Stimulated activated CD4-positive, alpha-beta T cell treated with anti-CD3 and anti-CD28 coated beads, Interleukin-4, amount 100 ng/mL, for 4 hours (primary cell): Measurements from ENCODE around the gene PNMT.

Experiments used
- DNase-seq, 2 experiments: peaks; one replicate each; pipeline ENCODE4 v3.0.0-alpha.2; 2020

The PNMT gene, protein sequence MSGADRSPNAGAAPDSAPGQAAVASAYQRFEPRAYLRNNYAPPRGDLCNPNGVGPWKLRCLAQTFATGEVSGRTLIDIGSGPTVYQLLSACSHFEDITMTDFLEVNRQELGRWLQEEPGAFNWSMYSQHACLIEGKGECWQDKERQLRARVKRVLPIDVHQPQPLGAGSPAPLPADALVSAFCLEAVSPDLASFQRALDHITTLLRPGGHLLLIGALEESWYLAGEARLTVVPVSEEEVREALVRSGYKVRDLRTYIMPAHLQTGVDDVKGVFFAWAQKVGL

DNA sequence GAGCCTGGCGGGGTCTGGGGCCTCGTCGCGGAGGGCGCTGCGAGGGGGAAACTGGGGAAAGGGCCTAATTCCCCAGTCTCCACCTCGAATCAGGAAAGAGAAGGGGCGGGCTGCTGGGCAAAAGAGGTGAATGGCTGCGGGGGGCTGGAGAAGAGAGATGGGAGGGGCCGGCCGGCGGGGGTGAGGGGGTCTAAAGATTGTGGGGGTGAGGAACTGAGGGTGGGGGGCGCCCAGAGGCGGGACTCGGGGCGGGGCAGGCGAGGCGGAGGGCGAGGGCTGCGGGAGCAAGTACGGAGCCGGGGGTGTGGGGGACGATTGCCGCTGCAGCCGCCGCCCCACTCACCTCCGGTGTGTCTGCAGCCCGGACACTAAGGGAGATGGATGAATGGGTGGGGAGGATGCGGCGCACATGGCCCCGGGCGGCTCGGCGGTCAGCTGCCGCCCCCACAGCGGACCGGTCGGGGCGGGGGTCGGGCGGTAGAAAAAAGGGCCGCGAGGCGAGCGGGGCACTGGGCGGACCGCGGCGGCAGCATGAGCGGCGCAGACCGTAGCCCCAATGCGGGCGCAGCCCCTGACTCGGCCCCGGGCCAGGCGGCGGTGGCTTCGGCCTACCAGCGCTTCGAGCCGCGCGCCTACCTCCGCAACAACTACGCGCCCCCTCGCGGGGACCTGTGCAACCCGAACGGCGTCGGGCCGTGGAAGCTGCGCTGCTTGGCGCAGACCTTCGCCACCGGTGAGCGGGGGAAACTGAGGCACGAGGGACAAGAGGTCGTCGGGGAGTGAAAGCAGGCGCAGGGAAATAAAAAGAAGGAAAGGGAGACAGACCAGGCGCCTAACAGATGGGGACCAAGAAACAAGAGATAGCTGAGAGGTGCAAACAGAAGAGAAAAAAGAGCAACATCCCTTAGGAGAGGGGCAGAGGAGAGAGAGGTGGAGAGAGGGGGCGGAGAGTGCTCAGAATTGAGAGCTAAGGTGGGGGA, at the start of gene PNMT:
Gene PNMT (plus strand): TSS at position 509 of the 980 bp plus-strand sequence. CDS start 23 bp downstream, at position 532.
- DNase-seq, result peak; percentile 56 to 74

- DNase-seq, result no peak
Measured at GRCh38 chr17:39618956-39619785, 49.1 kb upstream of the PNMT start.

- no peak for DNase-seq
Measured at GRCh38 chr17:39619786-39620101, 48.5 kb upstream of the PNMT start.

GRCh38 chr17:39621523-39622379, 46.5 kb upstream of the PNMT start:
- peak; percentile 80 to 81 for DNase-seq

DNA sequence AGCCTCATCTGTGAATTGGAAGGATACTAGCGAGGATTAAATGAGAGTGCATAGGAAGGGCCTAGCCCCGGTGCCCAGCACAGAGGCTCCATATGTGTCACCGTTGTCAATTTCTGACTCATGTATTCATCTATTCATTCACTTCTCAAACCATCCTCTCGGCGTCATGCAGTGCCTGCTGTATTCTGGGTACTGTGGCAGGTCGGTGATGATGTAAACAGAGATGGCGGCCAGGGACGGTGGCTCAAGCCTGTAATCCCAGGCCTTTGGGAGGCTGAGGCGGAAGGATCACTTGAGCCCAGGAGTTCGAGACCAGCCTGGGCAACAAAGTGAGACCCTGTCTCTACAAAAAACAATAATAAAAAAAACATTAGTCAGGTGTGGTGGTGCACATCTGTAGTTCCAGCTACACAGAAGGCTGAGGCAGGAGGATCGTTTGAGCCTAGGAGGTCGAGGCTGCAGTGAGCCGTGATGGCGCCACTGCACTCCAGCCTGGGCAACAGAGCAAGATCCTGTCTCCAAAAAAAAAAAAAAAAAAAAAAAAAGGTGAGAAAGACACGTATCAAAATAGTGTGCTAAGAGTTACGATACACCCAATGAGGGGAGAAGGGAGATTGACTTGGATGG, 45.8 kb upstream of the PNMT start:
- peak in 1 of 2 experiments; percentile 19 for DNase-seq

DNA sequence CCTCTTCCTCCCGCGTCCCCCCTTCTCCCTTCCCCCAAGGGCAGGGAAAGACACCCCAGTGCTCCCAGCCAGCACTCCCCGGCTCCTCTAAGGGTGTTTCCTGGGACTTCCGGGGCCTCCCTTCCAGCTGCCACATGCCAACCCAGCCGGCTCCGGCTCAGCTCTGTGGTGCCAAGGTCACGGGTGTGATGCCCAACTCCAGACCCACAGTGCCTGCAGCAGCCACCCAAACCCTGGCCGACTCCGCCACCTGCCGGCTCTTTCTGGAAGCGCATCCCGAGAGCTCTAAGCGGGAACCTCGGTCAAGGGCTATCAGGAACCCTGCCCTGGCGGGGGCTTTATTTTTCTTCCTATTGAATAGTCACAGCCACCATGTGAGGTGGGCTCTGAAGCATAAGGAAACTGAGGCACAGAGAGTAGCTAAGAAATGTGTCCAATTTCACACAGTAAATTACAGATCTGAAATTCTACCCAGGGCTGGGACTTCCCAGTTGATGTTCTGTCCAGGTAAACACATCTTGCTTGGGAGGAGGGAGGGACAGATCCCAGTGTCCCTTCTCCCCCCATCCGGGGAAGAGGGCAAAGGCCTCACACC, 44.8 kb upstream of the PNMT start:
- DNase-seq, result peak; percentile 76 to 87

GRCh38 chr17:39624313-39624712, 43.9 kb upstream of the PNMT start:
- DNase-seq, result no peak

DNA sequence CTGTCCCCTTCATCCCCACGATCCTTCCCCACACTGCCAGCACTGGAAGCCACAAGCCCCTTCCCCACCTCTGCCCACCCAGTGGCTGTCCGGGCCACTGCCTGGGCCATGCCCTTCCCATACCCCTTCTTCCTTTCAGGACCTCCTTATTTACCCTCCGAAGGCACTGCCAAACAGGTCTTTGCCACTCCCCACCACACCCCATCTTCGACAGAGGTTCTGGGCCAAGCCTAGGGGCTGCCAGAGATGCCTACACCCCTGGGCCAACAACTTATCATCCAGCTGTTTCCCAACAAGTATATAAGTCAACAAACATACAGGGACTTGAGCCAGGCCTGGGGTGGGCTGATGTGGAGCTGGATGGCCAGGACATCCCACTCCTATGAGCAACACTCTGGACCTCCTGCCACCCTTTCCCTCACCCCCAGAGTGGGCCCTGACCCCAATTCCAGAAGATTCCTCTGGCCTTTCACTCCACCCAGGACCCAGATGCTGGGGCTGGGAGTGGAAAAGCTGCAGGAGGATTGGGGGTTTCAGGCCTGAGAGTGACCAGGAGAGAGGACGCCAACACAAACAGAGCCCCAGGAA, 43.0 kb upstream of the PNMT start:
- no peak for DNase-seq

DNA sequence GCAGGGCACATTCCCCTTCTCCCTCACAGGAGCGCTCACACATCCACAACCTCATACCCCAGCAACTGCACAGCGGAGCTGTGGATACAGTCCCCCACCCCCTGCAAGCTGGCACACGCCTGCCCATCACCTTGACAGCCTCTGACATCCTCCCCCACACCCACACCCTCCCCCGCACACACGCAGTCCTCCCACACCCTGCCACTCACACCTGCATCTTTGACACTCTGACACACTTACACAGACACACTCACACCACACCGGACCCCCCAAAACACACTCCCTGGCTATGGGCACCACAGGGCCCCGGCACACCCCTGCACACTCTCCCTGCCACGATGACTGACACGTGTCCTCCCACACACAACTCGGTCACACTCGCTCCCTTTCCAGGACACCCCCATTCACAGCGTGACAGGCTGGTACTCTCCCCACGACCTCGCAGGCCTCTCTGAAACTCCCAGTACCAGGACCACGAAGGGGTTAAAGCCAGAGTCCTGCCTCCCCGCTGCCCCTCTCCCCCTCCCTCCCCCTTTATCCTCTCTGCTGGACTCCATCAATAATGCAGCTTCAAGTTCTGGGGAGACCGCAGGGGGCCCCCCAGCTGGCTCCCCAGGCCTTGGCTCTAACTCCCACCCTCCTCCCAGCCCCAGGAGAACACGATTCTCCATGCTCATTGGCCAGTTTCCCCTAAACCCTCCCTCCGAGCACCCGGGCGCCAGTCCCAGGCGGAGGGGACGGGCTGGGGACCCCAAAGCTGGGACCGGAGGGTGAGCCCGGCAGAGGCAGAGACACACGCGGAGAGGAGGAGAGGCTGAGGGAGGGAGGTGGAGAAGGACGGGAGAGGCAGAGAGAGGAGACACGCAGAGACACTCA, 41.8 kb upstream of the PNMT start, which contains the start of gene PPP1R1B:
Gene PPP1R1B (plus strand): TSS at position 782 of the 876 bp plus-strand sequence. CDS start 441 bp downstream, outside the sequence.
- DNase-seq, result peak in 1 of 2 experiments; percentile 47

DNA sequence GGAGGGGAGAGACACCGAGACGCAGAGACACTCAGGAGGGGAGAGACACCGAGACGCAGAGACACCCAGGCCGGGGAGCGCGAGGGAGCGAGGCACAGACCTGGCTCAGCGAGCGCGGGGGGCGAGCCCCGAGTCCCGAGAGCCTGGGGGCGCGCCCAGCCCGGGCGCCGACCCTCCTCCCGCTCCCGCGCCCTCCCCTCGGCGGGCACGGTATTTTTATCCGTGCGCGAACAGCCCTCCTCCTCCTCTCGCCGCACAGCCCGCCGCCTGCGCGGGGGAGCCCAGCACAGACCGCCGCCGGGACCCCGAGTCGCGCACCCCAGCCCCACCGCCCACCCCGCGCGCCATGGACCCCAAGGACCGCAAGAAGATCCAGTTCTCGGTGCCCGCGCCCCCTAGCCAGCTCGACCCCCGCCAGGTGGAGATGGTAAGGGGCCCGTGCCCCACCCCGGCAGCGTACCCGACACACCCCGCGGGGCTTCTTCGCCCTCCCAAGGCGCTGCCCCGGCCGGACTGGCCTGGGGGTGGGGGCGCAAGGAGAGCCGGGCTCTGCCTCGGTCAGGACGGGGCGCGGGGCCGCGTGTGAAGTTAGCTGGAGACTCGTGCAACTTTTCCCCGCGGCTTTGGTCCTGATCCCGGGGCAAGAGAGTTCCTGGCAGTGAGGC, 41.1 kb upstream of the PNMT start:
- no peak for DNase-seq

- no peak for DNase-seq
Measured at GRCh38 chr17:39627712-39628516, 40.3 kb upstream of the PNMT start.

DNA sequence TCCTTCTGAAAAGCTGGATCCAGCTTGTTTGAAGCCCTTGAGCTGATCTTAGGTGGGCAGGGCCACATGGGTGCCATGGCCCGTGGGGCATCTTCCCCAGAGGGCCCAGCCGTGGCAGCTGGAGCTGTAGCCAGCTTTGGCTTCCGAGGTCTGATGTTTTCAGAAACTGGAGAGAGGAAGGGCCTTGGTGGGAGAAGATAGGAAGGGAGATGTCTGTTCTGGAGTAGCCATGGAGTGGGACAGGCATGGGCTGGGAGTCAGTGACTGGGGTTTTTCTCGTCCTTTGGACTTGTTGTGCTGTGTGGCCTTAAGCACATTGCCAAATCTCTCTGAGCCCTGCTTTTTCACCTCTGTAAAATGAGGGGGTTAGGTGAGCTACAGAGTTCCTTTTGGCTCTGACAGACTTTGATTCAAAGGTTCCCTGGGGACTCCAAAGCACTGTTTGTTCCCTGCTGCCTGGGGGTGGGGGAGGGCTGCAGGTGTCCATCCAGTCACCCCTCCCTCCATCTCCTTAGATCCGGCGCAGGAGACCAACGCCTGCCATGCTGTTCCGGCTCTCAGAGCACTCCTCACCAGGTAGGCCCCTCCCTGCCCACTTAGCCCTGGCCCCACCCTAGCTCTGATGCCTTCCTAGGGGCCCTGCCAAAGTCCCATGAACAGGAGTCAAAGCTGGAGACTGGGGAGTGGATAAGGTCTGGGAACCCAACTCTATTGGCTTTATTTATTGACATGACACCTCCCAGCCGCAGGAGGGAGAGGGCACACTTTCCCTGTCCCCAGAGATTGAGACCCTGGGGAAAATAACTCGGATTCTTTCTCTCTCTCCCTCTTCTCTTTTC, 39.4 kb upstream of the PNMT start:
- DNase-seq, result no peak

- no peak for DNase-seq
Measured at GRCh38 chr17:39629494-39629880, 38.8 kb upstream of the PNMT start.

- no peak for DNase-seq
Measured at GRCh38 chr17:39629898-39630297, 38.4 kb upstream of the PNMT start.

GRCh38 chr17:39631403-39631802, 36.9 kb upstream of the PNMT start:
- DNase-seq, result no peak

DNA sequence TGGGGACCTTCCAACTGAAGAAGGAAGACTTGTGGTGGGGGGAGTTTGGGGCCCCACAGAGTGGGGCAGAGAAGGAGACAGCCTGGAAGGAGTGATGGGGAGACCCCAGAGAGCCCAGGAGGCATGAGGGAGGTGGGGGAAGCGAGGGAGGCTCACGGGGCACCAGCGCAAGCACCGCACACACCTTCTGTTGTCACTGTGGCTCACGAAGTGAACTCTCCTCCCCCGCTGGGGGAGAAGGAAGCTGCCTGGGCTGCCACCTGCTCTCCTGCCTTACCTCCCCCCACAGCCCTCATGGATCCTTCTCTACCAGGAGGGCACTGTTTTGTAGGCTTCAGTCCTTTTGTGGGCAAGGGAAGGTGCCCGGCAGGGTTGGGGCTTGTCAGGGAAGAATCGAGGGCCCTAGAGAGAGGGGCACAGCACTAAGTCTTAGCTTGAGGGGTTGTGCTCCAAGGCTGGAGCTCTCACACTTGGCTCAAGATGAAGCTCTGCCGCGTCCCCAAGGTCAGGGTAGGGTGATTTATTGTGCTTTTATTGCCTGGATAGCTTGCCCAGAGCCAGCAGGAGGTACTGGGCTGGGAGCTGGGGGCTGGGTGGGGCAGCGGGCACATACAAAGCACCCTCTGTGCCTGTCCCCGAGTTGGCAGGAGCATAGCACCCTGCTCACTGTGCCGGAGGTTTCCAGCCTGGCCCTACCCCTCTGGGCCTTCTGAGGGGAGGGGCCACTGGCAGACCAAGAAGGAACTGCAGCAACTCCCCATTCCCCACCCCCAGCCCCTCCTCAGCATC, 35.9 kb upstream of the PNMT start:
- DNase-seq, result no peak
